Neural cell (in vitro differentiated cells): ENCODE results near the gene LY6G6F. TPM values are rescaled to one million over a fixed set of nuclear protein-coding genes. Genes with fewer than 3 reads are reported as not detected.
A peak's percentile ranks its signal among the peaks of the same experiment; 100 is the strongest.

Source experiments
- H2AFZ ChIP-seq: fragments of 200-600, 300-800 bp; sonication (generic), shearing (Covaris generic); 2 replicates; pipeline ENCODE4 v1.6.0; 2014; ENCODE audit warnings: low read depth, mild to moderate bottlenecking, antibody characterized with exemption, low read length, moderate library complexity
- H3F3A ChIP-seq: fragments of 200-600 bp; shearing (Covaris generic); 2 replicates; pipeline ENCODE4 v1.6.1; 2016; ENCODE audit warnings: mild to moderate bottlenecking, moderate library complexity, mixed read lengths, antibody characterized with exemption, low read length; ENCODE audit not compliant: insufficient read depth, poor library complexity, severe bottlenecking
- H3K27ac ChIP-seq: fragments of 200-600, 300-800 bp; sonication (generic), shearing (Covaris generic); 2 replicates; pipeline ENCODE4 v1.5.1; 2014; ENCODE audit warnings: mild to moderate bottlenecking, low read length, moderate library complexity
- H3K27me3 ChIP-seq: fragments of 300-800, 200-600 bp; sonication (generic), shearing (Covaris generic); 2 replicates; pipeline ENCODE4 v1.6.0; 2014; ENCODE audit warnings: mild to moderate bottlenecking, low read depth, low read length, moderate library complexity; ENCODE audit not compliant: insufficient read depth
- H3K36me3 ChIP-seq: fragments of 300-800, 200-600 bp; sonication (generic), shearing (Covaris generic); 2 replicates; pipeline ENCODE4 v1.5.1; 2014; ENCODE audit warnings: mild to moderate bottlenecking, antibody characterized with exemption, low read length, moderate library complexity; ENCODE audit not compliant: insufficient read depth
- H3K4me2 ChIP-seq: fragments of 300-800, 200-600 bp; sonication (generic), shearing (Covaris generic); 2 replicates; pipeline ENCODE4 v1.6.0; 2014; ENCODE audit warnings: mild to moderate bottlenecking, low read length
- H3K4me3 ChIP-seq: fragments of 300-800, 200-600 bp; sonication (generic), shearing (Covaris generic); 2 replicates; pipeline ENCODE4 v1.5.1; 2014; ENCODE audit warnings: mild to moderate bottlenecking, low read length, moderate library complexity
- H3K79me2 ChIP-seq: fragments of 200-600 bp; shearing (Covaris generic); replicated peaks from 2 replicates; pipeline ENCODE4 v1.6.0; 2014; ENCODE audit warnings: mild to moderate bottlenecking, low read length, moderate library complexity; ENCODE audit not compliant: insufficient read depth
- H3K9ac ChIP-seq: fragments of 300-800, 200-600 bp; sonication (generic), shearing (Covaris generic); 2 replicates; pipeline ENCODE4 v1.6.1; 2016; ENCODE audit warnings: mild to moderate bottlenecking, low read length, mixed read lengths
- H3K9me2 ChIP-seq: fragments of 200-600 bp; shearing (Covaris generic); 2 replicates; pipeline ENCODE4 v1.6.1; 2016; ENCODE audit warnings: mild to moderate bottlenecking, low read length, mixed read lengths; ENCODE audit not compliant: insufficient read depth
- H3K9me3 ChIP-seq: fragments of 200-600, 300-800 bp; sonication (generic), shearing (Covaris generic); 2 replicates; pipeline ENCODE4 v1.6.1; 2016; ENCODE audit warnings: mild to moderate bottlenecking, mixed run types, low read length, moderate library complexity, mixed read lengths
- H4K20me1 ChIP-seq: fragments of 200-600 bp; shearing (Covaris generic); 2 replicates; pipeline ENCODE4 v1.6.1; 2016; ENCODE audit warnings: mild to moderate bottlenecking, mixed run types; ENCODE audit not compliant: insufficient read depth
- EP300 ChIP-seq: fragments of 450-650 bp; conservative IDR thresholded peaks from 2 replicates; pipeline ENCODE4 v1.6.1; 2014; ENCODE audit warnings: antibody characterized with exemption, mild to moderate bottlenecking, moderate library complexity; ENCODE audit not compliant: poor library complexity, severe bottlenecking
- EZH2 ChIP-seq: fragments of 200-600, 300-800 bp; shearing (Covaris generic), sonication (generic); IDR thresholded peaks from 2 replicates; pipeline ENCODE4 v1.6.1; 2014; ENCODE audit warnings: antibody characterized with exemption, low read length, borderline replicate concordance, mild to moderate bottlenecking; ENCODE audit not compliant: insufficient read depth, poor library complexity, severe bottlenecking
- MXI1 ChIP-seq: fragments of 450-650 bp; conservative IDR thresholded peaks from 2 replicates; pipeline ENCODE4 v1.6.1; 2014; ENCODE audit warnings: antibody characterized with exemption, mild to moderate bottlenecking; ENCODE audit not compliant: poor library complexity, severe bottlenecking
- POLR2AphosphoS5 ChIP-seq: IDR thresholded peaks from 2 replicates; pipeline ENCODE4 v1.6.1; 2012
- RAD21 ChIP-seq: fragments of 450-650 bp; conservative IDR thresholded peaks from 2 replicates; pipeline ENCODE4 v1.6.1; 2014; ENCODE audit warnings: antibody characterized with exemption, mild to moderate bottlenecking, moderate library complexity
- SMC3 ChIP-seq: fragments of 450-650 bp; conservative IDR thresholded peaks from 2 replicates; pipeline ENCODE4 v1.6.1; 2014; ENCODE audit warnings: antibody characterized with exemption, mild to moderate bottlenecking, moderate library complexity; ENCODE audit not compliant: poor library complexity
- TAF1 ChIP-seq: IDR thresholded peaks from 2 replicates; pipeline ENCODE4 v1.6.1; 2012; ENCODE audit warnings: low read depth
- polyA plus RNA-seq: library from polyadenylated mRNA; depleted of rRNA; stranded (reverse); fragments of >200 nt; gene quantifications from 2 replicates; pipeline ENCODE4 v1.2.3, GENCODE V29; 2014
- TF ChIP-seq, protein P1 (sequence below): IDR thresholded peaks from 2 replicates; pipeline ENCODE4 v1.6.1; 2012; ENCODE audit warnings: borderline replicate concordance
- TF ChIP-seq, protein P2 (sequence below): fragments of 450-650 bp; IDR thresholded peaks from 2 replicates; pipeline ENCODE4 v1.5.1; 2014; ENCODE audit warnings: antibody characterized with exemption, mild to moderate bottlenecking, moderate library complexity; ENCODE audit not compliant: poor library complexity, severe bottlenecking

The LY6G6F gene
- polyA plus RNA-seq, 1 donor from 2014 or later: not detected

DNA sequence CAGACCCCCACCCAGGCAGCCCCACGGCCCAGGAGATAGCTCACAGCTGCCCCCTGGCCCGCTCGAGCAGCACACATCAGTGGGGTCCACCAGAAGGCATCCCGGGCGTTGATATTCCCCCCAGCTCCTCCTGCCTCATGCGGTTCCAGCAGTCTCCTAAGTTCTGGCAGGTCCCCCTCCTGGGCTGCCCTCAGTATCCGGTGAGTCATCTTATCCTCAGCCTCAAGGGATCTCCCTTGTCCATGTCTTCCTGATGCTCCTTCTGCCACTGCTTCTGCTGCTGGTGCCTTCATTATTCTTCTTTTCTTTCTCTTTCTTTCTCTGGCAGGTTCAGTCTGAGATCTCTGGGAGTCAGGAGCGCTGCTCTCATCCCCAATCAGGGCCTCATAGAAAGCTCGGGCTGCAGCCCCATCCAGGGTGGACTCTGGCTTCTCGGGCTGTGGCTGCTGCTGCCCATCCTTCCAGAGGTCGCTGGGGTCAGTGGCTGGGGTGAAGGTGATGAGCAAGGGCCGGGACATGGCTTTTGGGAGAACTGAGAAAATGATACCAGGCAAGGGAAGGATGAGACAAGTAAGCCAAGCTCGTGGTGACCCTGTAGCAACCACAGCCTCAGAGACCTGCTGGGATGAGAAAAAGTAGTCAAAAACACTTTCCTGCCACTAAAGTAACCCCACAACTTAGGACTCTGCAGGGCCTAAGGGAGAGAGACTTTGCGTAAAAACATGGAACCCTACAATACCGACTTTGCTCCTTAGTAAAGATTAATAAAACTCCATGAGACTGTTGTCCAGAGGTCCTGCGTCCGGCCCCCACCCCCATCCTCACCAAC lies 42.5 kb upstream of the LY6G6F start:
- H4K20me1 ChIP-seq: no peaks in the 10 kb centered on the region
- peak overlapping the region; percentile 47 for H2AFZ ChIP-seq
- H3K79me2 ChIP-seq: peaks cover 49% of the 10 kb centered on the region
- peak overlapping the region; percentile 85 for H3K27ac ChIP-seq
- H3K4me2 ChIP-seq: peak overlapping the region; percentile 68
- TF ChIP-seq POLR2AphosphoS5 (no peak), EZH2 (no peak), RAD21 (no peak), TAF1 (no peak), MXI1 (no peak), EP300 (no peak)
- TF ChIP-seq, protein P1, sequence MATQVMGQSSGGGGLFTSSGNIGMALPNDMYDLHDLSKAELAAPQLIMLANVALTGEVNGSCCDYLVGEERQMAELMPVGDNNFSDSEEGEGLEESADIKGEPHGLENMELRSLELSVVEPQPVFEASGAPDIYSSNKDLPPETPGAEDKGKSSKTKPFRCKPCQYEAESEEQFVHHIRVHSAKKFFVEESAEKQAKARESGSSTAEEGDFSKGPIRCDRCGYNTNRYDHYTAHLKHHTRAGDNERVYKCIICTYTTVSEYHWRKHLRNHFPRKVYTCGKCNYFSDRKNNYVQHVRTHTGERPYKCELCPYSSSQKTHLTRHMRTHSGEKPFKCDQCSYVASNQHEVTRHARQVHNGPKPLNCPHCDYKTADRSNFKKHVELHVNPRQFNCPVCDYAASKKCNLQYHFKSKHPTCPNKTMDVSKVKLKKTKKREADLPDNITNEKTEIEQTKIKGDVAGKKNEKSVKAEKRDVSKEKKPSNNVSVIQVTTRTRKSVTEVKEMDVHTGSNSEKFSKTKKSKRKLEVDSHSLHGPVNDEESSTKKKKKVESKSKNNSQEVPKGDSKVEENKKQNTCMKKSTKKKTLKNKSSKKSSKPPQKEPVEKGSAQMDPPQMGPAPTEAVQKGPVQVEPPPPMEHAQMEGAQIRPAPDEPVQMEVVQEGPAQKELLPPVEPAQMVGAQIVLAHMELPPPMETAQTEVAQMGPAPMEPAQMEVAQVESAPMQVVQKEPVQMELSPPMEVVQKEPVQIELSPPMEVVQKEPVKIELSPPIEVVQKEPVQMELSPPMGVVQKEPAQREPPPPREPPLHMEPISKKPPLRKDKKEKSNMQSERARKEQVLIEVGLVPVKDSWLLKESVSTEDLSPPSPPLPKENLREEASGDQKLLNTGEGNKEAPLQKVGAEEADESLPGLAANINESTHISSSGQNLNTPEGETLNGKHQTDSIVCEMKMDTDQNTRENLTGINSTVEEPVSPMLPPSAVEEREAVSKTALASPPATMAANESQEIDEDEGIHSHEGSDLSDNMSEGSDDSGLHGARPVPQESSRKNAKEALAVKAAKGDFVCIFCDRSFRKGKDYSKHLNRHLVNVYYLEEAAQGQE: no peak
- TF ChIP-seq, protein P2, sequence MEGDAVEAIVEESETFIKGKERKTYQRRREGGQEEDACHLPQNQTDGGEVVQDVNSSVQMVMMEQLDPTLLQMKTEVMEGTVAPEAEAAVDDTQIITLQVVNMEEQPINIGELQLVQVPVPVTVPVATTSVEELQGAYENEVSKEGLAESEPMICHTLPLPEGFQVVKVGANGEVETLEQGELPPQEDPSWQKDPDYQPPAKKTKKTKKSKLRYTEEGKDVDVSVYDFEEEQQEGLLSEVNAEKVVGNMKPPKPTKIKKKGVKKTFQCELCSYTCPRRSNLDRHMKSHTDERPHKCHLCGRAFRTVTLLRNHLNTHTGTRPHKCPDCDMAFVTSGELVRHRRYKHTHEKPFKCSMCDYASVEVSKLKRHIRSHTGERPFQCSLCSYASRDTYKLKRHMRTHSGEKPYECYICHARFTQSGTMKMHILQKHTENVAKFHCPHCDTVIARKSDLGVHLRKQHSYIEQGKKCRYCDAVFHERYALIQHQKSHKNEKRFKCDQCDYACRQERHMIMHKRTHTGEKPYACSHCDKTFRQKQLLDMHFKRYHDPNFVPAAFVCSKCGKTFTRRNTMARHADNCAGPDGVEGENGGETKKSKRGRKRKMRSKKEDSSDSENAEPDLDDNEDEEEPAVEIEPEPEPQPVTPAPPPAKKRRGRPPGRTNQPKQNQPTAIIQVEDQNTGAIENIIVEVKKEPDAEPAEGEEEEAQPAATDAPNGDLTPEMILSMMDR: no peak
- H3K9me3 ChIP-seq: no peaks in the 10 kb centered on the region
- H3K27me3 ChIP-seq: no peaks in the 10 kb centered on the region
- no peaks in the 10 kb centered on the region for H3K9me2 ChIP-seq
- no peaks in the 10 kb centered on the region for H3F3A ChIP-seq
- peak overlapping the region; percentile 88 for H3K4me3 ChIP-seq
- no peaks in the 10 kb centered on the region for H3K36me3 ChIP-seq
- peak overlapping the region; percentile 81 for H3K9ac ChIP-seq

DNA sequence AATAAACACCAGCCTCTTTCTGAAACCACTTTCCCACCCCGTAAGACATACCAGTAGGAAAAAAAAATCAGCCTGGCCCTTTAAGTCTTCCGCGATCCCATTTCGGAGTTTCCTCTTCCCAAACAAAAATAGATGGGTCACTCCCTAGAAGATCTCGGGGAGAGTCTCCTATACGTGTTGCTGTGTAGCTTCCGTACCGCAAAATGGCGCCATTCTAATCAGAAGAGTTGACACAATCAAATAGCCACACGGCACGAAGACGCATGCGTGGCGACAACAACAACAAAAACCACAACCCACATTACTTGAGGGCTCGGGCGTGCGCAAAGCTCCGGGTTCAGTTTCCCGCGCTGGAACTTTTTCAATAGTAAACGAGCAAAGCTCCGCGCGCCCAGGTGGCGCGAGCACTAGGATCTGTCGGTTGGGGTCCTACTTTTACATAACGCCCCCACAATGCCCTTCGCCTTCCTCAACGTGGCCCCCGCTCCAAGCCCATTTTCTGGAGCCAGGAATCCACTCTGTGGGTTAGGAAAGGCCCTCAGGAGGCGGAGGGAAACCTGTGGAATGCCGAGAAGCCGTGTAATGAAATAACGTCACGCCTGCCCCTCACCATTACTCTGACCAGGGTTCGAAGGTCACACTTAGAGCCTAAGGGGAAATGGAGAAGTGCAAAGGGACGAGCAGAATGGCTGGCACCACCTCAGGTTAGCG lies 41.7 kb upstream of the LY6G6F start, which contains the start of gene GPANK1:
GPANK1 (minus strand) TSS at position 208 of the 711 bp plus-strand sequence. CDS start 519 bp downstream, outside the sequence.
- no peaks in the 10 kb centered on the region for H3K27me3 ChIP-seq
- peak within 1 kb of the TSS; percentile 87 for H3K9ac ChIP-seq
- no peaks in the 10 kb centered on the region for H3K9me2 ChIP-seq
- peaks cover 42% of the 10 kb centered on the region for H3K79me2 ChIP-seq
- H4K20me1 ChIP-seq: no peaks in the 10 kb centered on the region
- peak within 1 kb of the TSS; percentile 88 for H3K4me3 ChIP-seq
- peak within 1 kb of the TSS; percentile 68 for H3K4me2 ChIP-seq
- TF ChIP-seq, protein P1: peak; percentile 38
- peak; percentile 92 for TF ChIP-seq MXI1
- TF ChIP-seq, protein P2: peak; percentile 26
- TF ChIP-seq EZH2: no peak
- no peak for TF ChIP-seq EP300
- TF ChIP-seq SMC3: peak; percentile 12
- peak; percentile 62 for TF ChIP-seq POLR2AphosphoS5
- no peak for TF ChIP-seq RAD21
- TF ChIP-seq TAF1: peak; percentile 62
- H3K27ac ChIP-seq: peak within 1 kb of the TSS; percentile 85
- H3K36me3 ChIP-seq: no peaks in the 10 kb centered on the region
- peak within 1 kb of the TSS; percentile 65 for H2AFZ ChIP-seq
- no peaks in the 10 kb centered on the region for H3F3A ChIP-seq
- H3K9me3 ChIP-seq: no peaks in the 10 kb centered on the region
